Psoas muscle (tissue), 8 donors: ENCODE results near the gene ATN1. TPM values are rescaled to one million over a fixed set of nuclear protein-coding genes. Genes with fewer than 3 reads are reported as not detected.

ENCODE experiments used
- ATAC-seq, 4 donors: fragments of 200-7000 bp; cut with Tn5 transposase; one replicate each; pipeline ENCODE4 v1.9.1; 2020; ENCODE audit warnings: moderate library complexity in 3 of 4, mild to moderate bottlenecking in 2 of 4
- DNase-seq, 2 donors: peaks; one replicate each; pipeline ENCODE4 v3.0.0-alpha.2; 2020
- H3K27ac ChIP-seq: fragments of 200-600 bp; one replicate; pipeline ENCODE4 v1.8.0; 2022
- H3K27me3 ChIP-seq, 3 donors: fragments of 200-600 bp in 1 of 3; one replicate each; pipeline versions ENCODE4 v1.6.1 to v1.8.0; 2013 to 2022; ENCODE audit warnings: low read length in 2 of 3, mild to moderate bottlenecking in 2 of 3, moderate library complexity in 1 of 3; ENCODE audit not compliant: insufficient read depth in 3 of 3
- H3K36me3 ChIP-seq, 2 donors: fragments of 200-600 bp in 1 of 2; one replicate each; pipeline versions ENCODE4 v1.6.1 to v1.8.0; 2013 to 2022; ENCODE audit warnings: low read depth in 1 of 2, mild to moderate bottlenecking in 1 of 2, moderate library complexity in 1 of 2; ENCODE audit not compliant: insufficient read depth in 1 of 2
- H3K4me1 ChIP-seq: fragments of 200-600 bp; one replicate; pipeline ENCODE4 v1.8.0; 2022
- H3K4me3 ChIP-seq: fragments of 200-600 bp; one replicate; pipeline ENCODE4 v1.8.0; 2022; ENCODE audit warnings: mild to moderate bottlenecking
- H3K9me3 ChIP-seq: fragments of 200-600 bp; one replicate; pipeline ENCODE4 v1.8.0; 2022
- WGBS, 3 donors: extraction: QIAGEN DNeasy Blood & Tissue Kit; methylation state at CpG; one replicate each; pipeline versions ENCODE4 v1.1.6 to v1.1.7; 2013; 5-methylcytosine and 5-hydroxymethylcytosine counted together
- intact Hi-C, 2 donors: fragments of 100-400 bp; cut with DNase I; formaldehyde crosslinking; loops; one replicate each; pipeline versions ENCODE4 v1.11.0 to v1.14.2; 2022
- polyA plus RNA-seq, 3 donors: library from polyadenylated mRNA; stranded (reverse); fragments of 200-250 nt; gene quantifications; one replicate each; pipeline ENCODE4 v1.2.3, GENCODE V29; 2013
- total RNA-seq, 4 donors: library from RNA; stranded (reverse); fragmentation: NEBNext Ultra II Directional in 2 of 4; extraction: Animal tissue kit (Norgen Biotek cat#: 25700) in 2 of 4; gene quantifications; one replicate each; pipeline versions ENCODE4 v1.2.1 to v1.2.4, GENCODE V29; 2021 to 2023
- TF ChIP-seq, protein P1 (sequence below): fragments of 200-600 bp; IDR thresholded peaks from one replicate; pipeline ENCODE4 v1.8.0; 2022; ENCODE audit warnings: antibody characterized with exemption
- donor health status: healthy with polysubstance abuse.
- donor health status: DM: no; HTN: no; CAD: no; lungs with moderate emphysema.
- donor health status: Bipolar disorder and iron deficiency.
- donor health status: healthy.
- donor health status: DM: yes; HTN: yes; CAD: no.
- donor health status: DM: no; HTN: no; CAD: no.
- donor health status: DM: no; HTN: no; CAD: no.
- donor health status: DM: yes; HTN: yes; CAD: no.

Gene ATN1
- total and polyA plus RNA-seq, 7 donors, result 24.9 to 55.8 (median 46.0) TPM

GRCh38 chr12:6963016-6963731 is 35.4 kb downstream of the ATN1 start:
- TF ChIP-seq, protein P1, sequence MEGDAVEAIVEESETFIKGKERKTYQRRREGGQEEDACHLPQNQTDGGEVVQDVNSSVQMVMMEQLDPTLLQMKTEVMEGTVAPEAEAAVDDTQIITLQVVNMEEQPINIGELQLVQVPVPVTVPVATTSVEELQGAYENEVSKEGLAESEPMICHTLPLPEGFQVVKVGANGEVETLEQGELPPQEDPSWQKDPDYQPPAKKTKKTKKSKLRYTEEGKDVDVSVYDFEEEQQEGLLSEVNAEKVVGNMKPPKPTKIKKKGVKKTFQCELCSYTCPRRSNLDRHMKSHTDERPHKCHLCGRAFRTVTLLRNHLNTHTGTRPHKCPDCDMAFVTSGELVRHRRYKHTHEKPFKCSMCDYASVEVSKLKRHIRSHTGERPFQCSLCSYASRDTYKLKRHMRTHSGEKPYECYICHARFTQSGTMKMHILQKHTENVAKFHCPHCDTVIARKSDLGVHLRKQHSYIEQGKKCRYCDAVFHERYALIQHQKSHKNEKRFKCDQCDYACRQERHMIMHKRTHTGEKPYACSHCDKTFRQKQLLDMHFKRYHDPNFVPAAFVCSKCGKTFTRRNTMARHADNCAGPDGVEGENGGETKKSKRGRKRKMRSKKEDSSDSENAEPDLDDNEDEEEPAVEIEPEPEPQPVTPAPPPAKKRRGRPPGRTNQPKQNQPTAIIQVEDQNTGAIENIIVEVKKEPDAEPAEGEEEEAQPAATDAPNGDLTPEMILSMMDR, result no peak
- Histone ChIP-seq H3K4me3 (no peak overlapping the region), H3K27me3 (no peaks in the 10 kb centered on the region), H3K36me3 (peaks cover 11 to 35% of the 10 kb centered on the region in 2 donors), H3K9me3 (no peaks in the 10 kb centered on the region), H3K4me1 (peaks cover 14% of the 10 kb centered on the region), H3K27ac (peak overlapping the region; percentile 72)
- intact Hi-C loops, result loop anchor here in 1 of 2 donors (5.0 kb wide), 1 partner anchor 41 kb away; no protein-coding TSS in a partner anchor
- DNase-seq (peak; percentile 23 to 66), ATAC-seq (no peak)
- 73 to 81% (median 80%) methylated on average over 24 to 32 of the region's 32 CpGs for WGBS, 3 donors

DNA sequence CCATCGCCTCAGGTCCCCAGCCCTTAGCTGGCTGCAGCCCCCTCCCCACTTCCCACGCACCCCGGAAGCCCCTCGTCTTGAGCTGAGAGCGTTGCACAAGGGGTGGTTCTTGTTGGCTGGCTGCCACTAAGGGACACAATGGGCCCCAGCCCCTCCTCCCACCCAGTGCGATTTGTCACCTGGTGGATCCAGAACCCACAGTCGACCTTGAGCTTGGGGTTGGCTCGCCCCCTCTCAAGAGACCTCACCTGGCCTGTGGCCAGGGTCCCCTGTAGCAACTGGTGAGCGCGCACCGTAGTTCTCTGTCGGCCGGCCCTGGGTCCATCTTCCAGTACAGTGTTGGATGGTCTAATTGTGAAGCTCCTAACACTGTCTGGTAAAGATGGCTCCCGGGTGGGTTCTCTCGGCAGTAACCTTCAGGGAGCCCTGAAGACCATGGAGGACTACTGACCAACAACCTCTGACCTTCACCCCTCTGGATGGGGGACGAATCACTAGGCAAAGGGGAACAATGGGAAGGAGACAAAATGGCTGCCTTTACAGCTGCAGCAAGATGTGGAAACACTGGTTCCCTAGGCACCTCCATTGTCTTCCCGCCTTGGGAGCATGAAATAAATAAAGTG is 36.1 kb downstream of the ATN1 start:
- WGBS, 3 donors, result 72 to 77% (median 76%) methylated on average over 17 of the region's 17 CpGs
- H3K4me1 ChIP-seq, result peaks cover 21% of the 10 kb centered on the region
- ATAC-seq (no peak), DNase-seq (peak in 1 of 2 donors; percentile 27)
- H3K27ac ChIP-seq, result no peak overlapping the region
- peaks cover 16 to 42% of the 10 kb centered on the region in 2 donors for H3K36me3 ChIP-seq
- TF ChIP-seq, protein P1, result no peak
- H3K9me3 ChIP-seq, result no peaks in the 10 kb centered on the region
- H3K27me3 ChIP-seq, result no peaks in the 10 kb centered on the region
- intact Hi-C loops, result loop anchor here (1.0 to 5.0 kb wide), 2 partner anchors 40 to 42 kb away; no protein-coding TSS in a partner anchor
- H3K4me3 ChIP-seq, result no peak overlapping the region

GRCh38 chr12:6964605-6965025 is 36.9 kb downstream of the ATN1 start:
- Histone ChIP-seq H3K27me3 (no peaks in the 10 kb centered on the region), H3K36me3 (peaks cover 18 to 47% of the 10 kb centered on the region in 2 donors), H3K27ac (peak overlapping the region; percentile 85), H3K4me3 (no peak overlapping the region), H3K9me3 (no peaks in the 10 kb centered on the region), H3K4me1 (peaks cover 28% of the 10 kb centered on the region)
- intact Hi-C loops, result loop anchor here (1.0 to 5.0 kb wide), 3 partner anchors 40 to 53 kb away; partner anchors contain the start of gene LPCAT3 (in 1 of the 2)
- no peak for DNase-seq
- peak in 1 of 4 donors; percentile 0 for ATAC-seq
- WGBS, 3 donors, result 46 to 62% (median 56%) methylated on average over 8 of the region's 8 CpGs
- TF ChIP-seq, protein P1, result no peak

DNA sequence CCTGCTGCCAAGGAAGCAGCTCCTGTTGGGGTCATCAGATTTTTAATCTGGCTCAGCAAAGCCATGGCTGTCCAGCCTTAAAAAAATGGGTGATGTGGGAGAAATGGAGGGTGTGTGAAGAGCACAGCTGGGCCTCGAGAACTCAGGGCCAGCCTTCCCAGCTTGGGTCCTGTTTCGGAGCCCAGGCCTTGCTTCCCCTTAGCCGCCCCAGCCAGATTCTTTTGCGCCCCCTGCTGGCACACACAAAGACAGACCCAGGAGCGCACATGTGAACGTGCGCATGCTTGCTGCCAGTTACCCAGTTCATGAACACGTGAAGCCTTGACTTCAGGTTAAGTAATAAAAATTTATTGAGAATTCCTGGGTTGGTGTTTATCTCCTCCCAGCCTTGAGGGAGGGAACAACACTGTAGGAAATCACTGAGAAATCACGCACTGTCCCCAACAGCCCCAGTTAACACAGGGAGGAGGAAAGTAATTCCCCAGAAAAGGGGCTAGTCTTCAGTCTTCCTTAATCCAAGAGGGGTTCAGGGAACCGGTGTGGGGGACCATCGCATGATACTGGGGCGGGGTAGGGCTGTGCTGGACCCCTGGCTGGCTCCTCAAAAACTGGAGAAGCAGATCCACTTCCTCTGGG is 37.4 kb downstream of the ATN1 start:
- TF ChIP-seq, protein P1, result peak; percentile 87
- intact Hi-C loops, result loop anchor here in 1 of 2 donors (5.0 kb wide), 1 partner anchor 52 kb away; the partner anchor contains the start of gene LPCAT3
- no peak overlapping the region for H3K4me3 ChIP-seq
- DNase-seq (peak; percentile 89 to 93), ATAC-seq (peak; percentile 68 to 83 (median 77))
- peak overlapping the region; percentile 85 for H3K27ac ChIP-seq
- peaks cover 29% of the 10 kb centered on the region for H3K4me1 ChIP-seq
- H3K36me3 ChIP-seq, result peaks cover 18 to 47% of the 10 kb centered on the region in 2 donors
- WGBS, 3 donors, result 20 to 25% (median 21%) methylated on average over 12 of the region's 12 CpGs
- no peaks in the 10 kb centered on the region for H3K27me3 ChIP-seq
- no peaks in the 10 kb centered on the region for H3K9me3 ChIP-seq
